HL-60 (cell line): ENCODE measurements around the gene KRABD2.

Source experiments
- TF ChIP-seq, protein P1 (sequence below): IDR thresholded peaks from one replicate; pipeline ENCODE4 v1.5.1; 2011; ENCODE audit warnings: low read length, control low read depth, inconsistent platforms; ENCODE audit not compliant: insufficient read depth
- TF ChIP-seq, protein P2 (sequence below): IDR thresholded peaks from 2 replicates; pipeline ENCODE4 v1.6.1; 2012; ENCODE audit warnings: low read depth; ENCODE audit not compliant: insufficient replicate concordance

- TF ChIP-seq, protein P1, sequence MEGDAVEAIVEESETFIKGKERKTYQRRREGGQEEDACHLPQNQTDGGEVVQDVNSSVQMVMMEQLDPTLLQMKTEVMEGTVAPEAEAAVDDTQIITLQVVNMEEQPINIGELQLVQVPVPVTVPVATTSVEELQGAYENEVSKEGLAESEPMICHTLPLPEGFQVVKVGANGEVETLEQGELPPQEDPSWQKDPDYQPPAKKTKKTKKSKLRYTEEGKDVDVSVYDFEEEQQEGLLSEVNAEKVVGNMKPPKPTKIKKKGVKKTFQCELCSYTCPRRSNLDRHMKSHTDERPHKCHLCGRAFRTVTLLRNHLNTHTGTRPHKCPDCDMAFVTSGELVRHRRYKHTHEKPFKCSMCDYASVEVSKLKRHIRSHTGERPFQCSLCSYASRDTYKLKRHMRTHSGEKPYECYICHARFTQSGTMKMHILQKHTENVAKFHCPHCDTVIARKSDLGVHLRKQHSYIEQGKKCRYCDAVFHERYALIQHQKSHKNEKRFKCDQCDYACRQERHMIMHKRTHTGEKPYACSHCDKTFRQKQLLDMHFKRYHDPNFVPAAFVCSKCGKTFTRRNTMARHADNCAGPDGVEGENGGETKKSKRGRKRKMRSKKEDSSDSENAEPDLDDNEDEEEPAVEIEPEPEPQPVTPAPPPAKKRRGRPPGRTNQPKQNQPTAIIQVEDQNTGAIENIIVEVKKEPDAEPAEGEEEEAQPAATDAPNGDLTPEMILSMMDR, result no peak
- TF ChIP-seq, protein P2, sequence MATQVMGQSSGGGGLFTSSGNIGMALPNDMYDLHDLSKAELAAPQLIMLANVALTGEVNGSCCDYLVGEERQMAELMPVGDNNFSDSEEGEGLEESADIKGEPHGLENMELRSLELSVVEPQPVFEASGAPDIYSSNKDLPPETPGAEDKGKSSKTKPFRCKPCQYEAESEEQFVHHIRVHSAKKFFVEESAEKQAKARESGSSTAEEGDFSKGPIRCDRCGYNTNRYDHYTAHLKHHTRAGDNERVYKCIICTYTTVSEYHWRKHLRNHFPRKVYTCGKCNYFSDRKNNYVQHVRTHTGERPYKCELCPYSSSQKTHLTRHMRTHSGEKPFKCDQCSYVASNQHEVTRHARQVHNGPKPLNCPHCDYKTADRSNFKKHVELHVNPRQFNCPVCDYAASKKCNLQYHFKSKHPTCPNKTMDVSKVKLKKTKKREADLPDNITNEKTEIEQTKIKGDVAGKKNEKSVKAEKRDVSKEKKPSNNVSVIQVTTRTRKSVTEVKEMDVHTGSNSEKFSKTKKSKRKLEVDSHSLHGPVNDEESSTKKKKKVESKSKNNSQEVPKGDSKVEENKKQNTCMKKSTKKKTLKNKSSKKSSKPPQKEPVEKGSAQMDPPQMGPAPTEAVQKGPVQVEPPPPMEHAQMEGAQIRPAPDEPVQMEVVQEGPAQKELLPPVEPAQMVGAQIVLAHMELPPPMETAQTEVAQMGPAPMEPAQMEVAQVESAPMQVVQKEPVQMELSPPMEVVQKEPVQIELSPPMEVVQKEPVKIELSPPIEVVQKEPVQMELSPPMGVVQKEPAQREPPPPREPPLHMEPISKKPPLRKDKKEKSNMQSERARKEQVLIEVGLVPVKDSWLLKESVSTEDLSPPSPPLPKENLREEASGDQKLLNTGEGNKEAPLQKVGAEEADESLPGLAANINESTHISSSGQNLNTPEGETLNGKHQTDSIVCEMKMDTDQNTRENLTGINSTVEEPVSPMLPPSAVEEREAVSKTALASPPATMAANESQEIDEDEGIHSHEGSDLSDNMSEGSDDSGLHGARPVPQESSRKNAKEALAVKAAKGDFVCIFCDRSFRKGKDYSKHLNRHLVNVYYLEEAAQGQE, result no peak
These were observed 15.2 kb upstream of the KRABD2 start for GRCh38 chr17:8391711-8392110.
